Neural progenitor cell (in vitro differentiated cells): ENCODE results near the gene SVIP.

Experiments used
- EZH2 ChIP-seq: fragments of 200-600 bp; sonication (generic); IDR thresholded peaks from 2 replicates; pipeline ENCODE4 v1.6.1; 2017; ENCODE audit warnings: antibody characterized with exemption, mild to moderate bottlenecking, moderate library complexity
- TF ChIP-seq, protein P1 (sequence below): fragments of 200-600 bp; sonication (generic); IDR thresholded peaks from 2 replicates; pipeline ENCODE4 v1.5.1; 2017; ENCODE audit warnings: antibody characterized with exemption, mild to moderate bottlenecking

DNA sequence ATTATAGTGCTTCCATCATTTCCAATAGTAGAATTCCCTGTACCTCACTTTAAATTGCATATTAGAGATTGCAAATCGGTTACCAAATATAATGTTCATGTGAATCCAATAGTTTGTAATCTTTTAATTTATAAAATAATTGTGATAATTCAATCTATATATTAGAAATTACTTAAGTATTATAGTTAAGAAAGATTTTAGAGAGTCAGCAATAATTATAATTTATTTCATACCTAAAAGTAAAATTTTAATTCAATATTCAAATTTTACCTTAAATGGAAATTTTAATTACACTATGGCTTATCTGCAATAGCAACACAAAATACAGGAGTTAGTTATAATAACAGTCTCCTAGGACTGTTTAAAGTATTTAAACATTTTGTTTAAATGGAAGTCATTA, 17.1 kb upstream of the SVIP start:
- TF ChIP-seq, protein P1, sequence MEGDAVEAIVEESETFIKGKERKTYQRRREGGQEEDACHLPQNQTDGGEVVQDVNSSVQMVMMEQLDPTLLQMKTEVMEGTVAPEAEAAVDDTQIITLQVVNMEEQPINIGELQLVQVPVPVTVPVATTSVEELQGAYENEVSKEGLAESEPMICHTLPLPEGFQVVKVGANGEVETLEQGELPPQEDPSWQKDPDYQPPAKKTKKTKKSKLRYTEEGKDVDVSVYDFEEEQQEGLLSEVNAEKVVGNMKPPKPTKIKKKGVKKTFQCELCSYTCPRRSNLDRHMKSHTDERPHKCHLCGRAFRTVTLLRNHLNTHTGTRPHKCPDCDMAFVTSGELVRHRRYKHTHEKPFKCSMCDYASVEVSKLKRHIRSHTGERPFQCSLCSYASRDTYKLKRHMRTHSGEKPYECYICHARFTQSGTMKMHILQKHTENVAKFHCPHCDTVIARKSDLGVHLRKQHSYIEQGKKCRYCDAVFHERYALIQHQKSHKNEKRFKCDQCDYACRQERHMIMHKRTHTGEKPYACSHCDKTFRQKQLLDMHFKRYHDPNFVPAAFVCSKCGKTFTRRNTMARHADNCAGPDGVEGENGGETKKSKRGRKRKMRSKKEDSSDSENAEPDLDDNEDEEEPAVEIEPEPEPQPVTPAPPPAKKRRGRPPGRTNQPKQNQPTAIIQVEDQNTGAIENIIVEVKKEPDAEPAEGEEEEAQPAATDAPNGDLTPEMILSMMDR = no peak
- no peak for TF ChIP-seq EZH2
